Stimulated activated CD4-positive, alpha-beta T cell treated with anti-CD3 and anti-CD28 coated beads, Interleukin-12 subunit alpha, Interleukin-12 subunit beta, amount 100 ng/mL, for 48 hours (primary cell): ENCODE results near the gene TMEM233.
A peak's percentile ranks its signal among the peaks of the same experiment; 100 is the strongest.
"Not testable (repeated sequence)": the region's sequence is repeated elsewhere in the genome, so short reads cannot be mapped to it uniquely, and the experiment has no call there.

ENCODE experiments used
- DNase-seq, 3 donors: peaks; one replicate each; pipeline ENCODE4 v3.0.0-alpha.2; 2020; ENCODE audit warnings: low read depth in 2 of 3, low spot score in 1 of 3

TMEM233 gene

GRCh38 chr12:119657001-119657400, 63.4 kb downstream of the TMEM233 start:
- DNase-seq = not testable (repeated sequence)

GRCh38 chr12:119658166-119658565, 64.6 kb downstream of the TMEM233 start:
- not testable (repeated sequence) for DNase-seq

GRCh38 chr12:119659289-119659897, 65.8 kb downstream of the TMEM233 start:
- DNase-seq = peak in 2 of 3 donors; percentile 28 to 56

- no peak for DNase-seq
These were observed 66.5 kb downstream of the TMEM233 start for GRCh38 chr12:119660076-119660475.

- no peak for DNase-seq
These were observed 68.3 kb downstream of the TMEM233 start for GRCh38 chr12:119661882-119662281.

- DNase-seq = no peak
These were observed 71.1 kb downstream of the TMEM233 start for GRCh38 chr12:119664642-119665041.

- no peak for DNase-seq
These were observed 71.8 kb downstream of the TMEM233 start for GRCh38 chr12:119665164-119665929.

- no peak for DNase-seq
These were observed 72.7 kb downstream of the TMEM233 start for GRCh38 chr12:119666226-119666795.

GRCh38 chr12:119666900-119667576, 73.5 kb downstream of the TMEM233 start:
- no peak for DNase-seq

GRCh38 chr12:119667577-119668323, 74.2 kb downstream of the TMEM233 start, which contains the start of gene PRKAB1:
Gene PRKAB1, plus strand, starts transcription at chr12:119668133. Its CDS starts 112 bp downstream, at chr12:119668245.
- peak; percentile 90 to 95 (median 94) for DNase-seq

GRCh38 chr12:119668324-119668841, 74.8 kb downstream of the TMEM233 start:
- DNase-seq = no peak

GRCh38 chr12:119669744-119670472, 76.3 kb downstream of the TMEM233 start:
- DNase-seq = no peak

- DNase-seq = no peak
These were observed 77.5 kb downstream of the TMEM233 start for GRCh38 chr12:119671070-119671469.

GRCh38 chr12:119672194-119672593, 78.6 kb downstream of the TMEM233 start:
- DNase-seq = no peak

- DNase-seq = no peak
These were observed 80.1 kb downstream of the TMEM233 start for GRCh38 chr12:119673634-119674033.

- no peak for DNase-seq
These were observed 81.0 kb downstream of the TMEM233 start for GRCh38 chr12:119674560-119674959.

GRCh38 chr12:119676022-119676421, 82.4 kb downstream of the TMEM233 start:
- no peak for DNase-seq

GRCh38 chr12:119676573-119676972, 83.0 kb downstream of the TMEM233 start:
- DNase-seq = no peak

- no peak for DNase-seq
These were observed 84.9 kb downstream of the TMEM233 start for GRCh38 chr12:119678459-119678858.

GRCh38 chr12:119679081-119679480, 85.5 kb downstream of the TMEM233 start:
- DNase-seq = no peak
